ENCODE measurements around the gene UBE2D2.

DNA sequence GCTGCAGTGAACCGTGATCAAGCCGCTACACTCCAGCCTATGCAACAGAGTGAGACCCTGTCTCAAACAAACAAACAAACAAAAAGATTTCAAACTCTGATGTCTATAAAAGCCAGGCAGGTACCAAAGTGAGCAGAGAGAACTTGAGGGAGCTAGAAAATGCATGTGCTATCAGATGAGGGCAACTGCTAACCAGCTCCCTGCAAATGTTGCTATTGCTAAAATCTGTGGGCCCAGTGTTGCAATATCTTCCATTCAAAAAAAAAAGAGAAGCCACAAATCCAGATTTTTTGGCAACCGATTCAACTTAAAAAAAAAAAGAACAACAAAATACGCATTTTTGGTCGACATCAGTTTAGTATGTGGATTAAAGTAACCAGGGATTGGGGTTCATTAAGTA, 5.5 kb downstream of the UBE2D2 start:
- TF ChIP-seq, protein P1, sequence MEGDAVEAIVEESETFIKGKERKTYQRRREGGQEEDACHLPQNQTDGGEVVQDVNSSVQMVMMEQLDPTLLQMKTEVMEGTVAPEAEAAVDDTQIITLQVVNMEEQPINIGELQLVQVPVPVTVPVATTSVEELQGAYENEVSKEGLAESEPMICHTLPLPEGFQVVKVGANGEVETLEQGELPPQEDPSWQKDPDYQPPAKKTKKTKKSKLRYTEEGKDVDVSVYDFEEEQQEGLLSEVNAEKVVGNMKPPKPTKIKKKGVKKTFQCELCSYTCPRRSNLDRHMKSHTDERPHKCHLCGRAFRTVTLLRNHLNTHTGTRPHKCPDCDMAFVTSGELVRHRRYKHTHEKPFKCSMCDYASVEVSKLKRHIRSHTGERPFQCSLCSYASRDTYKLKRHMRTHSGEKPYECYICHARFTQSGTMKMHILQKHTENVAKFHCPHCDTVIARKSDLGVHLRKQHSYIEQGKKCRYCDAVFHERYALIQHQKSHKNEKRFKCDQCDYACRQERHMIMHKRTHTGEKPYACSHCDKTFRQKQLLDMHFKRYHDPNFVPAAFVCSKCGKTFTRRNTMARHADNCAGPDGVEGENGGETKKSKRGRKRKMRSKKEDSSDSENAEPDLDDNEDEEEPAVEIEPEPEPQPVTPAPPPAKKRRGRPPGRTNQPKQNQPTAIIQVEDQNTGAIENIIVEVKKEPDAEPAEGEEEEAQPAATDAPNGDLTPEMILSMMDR (IDR thresholded peaks at IDR 0.05), result no peak
- no peak for TF ChIP-seq POLR2A (IDR thresholded peaks at IDR 0.05)

Data from heart left ventricle (tissue), 13 donors.